ENCODE data around the gene BBX. TPM values are rescaled to one million over a fixed set of nuclear protein-coding genes. Genes with fewer than 3 reads are reported as not detected.

BBX gene
- total RNA-seq, 2 donors from 2014 or later: 57.4 to 74.5 TPM

- H3K27me3 ChIP-seq (replicated peaks; ENCODE audit: insufficient read depth): no peaks in the 10 kb centered on the region
- H3K36me3 ChIP-seq: no peaks in the 10 kb centered on the region
- no peak overlapping the region for H3K27ac ChIP-seq
- H3K4me1 ChIP-seq (ENCODE audit: control insufficient read depth in 1 of 2, low read depth in 2 of 2): peaks cover 17 to 58% of the 10 kb centered on the region in 2 donors
- peak; percentile 61 for TF ChIP-seq CTCF (IDR thresholded peaks at IDR 0.05)
- H3K4me3 ChIP-seq: no peak overlapping the region
- no peak for ATAC-seq (ENCODE audit: insufficient number of reproducible peaks, low FRiP score, low read depth)
- DNase-seq (ENCODE audit: low spot score): no peak
- H3K9me3 ChIP-seq: no peaks in the 10 kb centered on the region
Measured at GRCh38 chr3:107676469-107677309, 153.9 kb downstream of the BBX start.

- peak; percentile 41 for ATAC-seq (ENCODE audit: insufficient number of reproducible peaks, low FRiP score, low read depth)
- H3K4me3 ChIP-seq: peak overlapping the region; percentile 21
- peaks cover 34 to 77% of the 10 kb centered on the region in 2 donors for H3K4me1 ChIP-seq (ENCODE audit: control insufficient read depth in 1 of 2, low read depth in 2 of 2)
- DNase-seq (ENCODE audit: low spot score): no peak
- no peaks in the 10 kb centered on the region for H3K36me3 ChIP-seq
- H3K9me3 ChIP-seq: no peaks in the 10 kb centered on the region
- TF ChIP-seq CTCF (IDR thresholded peaks at IDR 0.05): no peak
- peak overlapping the region; percentile 59 to 67 for H3K27ac ChIP-seq
- no peaks in the 10 kb centered on the region for H3K27me3 ChIP-seq (replicated peaks; ENCODE audit: insufficient read depth)
Measured at GRCh38 chr3:107679921-107680320, 157.2 kb downstream of the BBX start.

- no peak overlapping the region for H3K4me3 ChIP-seq
- no peak for ATAC-seq (ENCODE audit: insufficient number of reproducible peaks, low FRiP score, low read depth)
- no peaks in the 10 kb centered on the region for H3K36me3 ChIP-seq
- TF ChIP-seq CTCF (IDR thresholded peaks at IDR 0.05): no peak
- no peaks in the 10 kb centered on the region for H3K9me3 ChIP-seq
- peak overlapping the region; percentile 59 to 67 for H3K27ac ChIP-seq
- H3K27me3 ChIP-seq (replicated peaks; ENCODE audit: insufficient read depth): no peaks in the 10 kb centered on the region
- DNase-seq (ENCODE audit: low spot score): no peak
- H3K4me1 ChIP-seq (ENCODE audit: control insufficient read depth in 1 of 2, low read depth in 2 of 2): peaks cover 30 to 74% of the 10 kb centered on the region in 2 donors
Measured at GRCh38 chr3:107680698-107681097, 157.9 kb downstream of the BBX start.

- H3K9me3 ChIP-seq: no peaks in the 10 kb centered on the region
- H3K4me1 ChIP-seq (ENCODE audit: control insufficient read depth in 1 of 2, low read depth in 2 of 2): peaks cover 30 to 71% of the 10 kb centered on the region in 2 donors
- no peaks in the 10 kb centered on the region for H3K27me3 ChIP-seq (replicated peaks; ENCODE audit: insufficient read depth)
- no peak overlapping the region for H3K27ac ChIP-seq
- ATAC-seq (ENCODE audit: insufficient number of reproducible peaks, low FRiP score, low read depth) (no peak), DNase-seq (ENCODE audit: low spot score) (no peak)
- no peaks in the 10 kb centered on the region for H3K36me3 ChIP-seq
- TF ChIP-seq CTCF (IDR thresholded peaks at IDR 0.05): no peak
- H3K4me3 ChIP-seq: no peak overlapping the region
Measured at GRCh38 chr3:107681396-107681795, 158.6 kb downstream of the BBX start.

- no peaks in the 10 kb centered on the region for H3K9me3 ChIP-seq
- H3K4me3 ChIP-seq: no peak overlapping the region
- H3K36me3 ChIP-seq: no peaks in the 10 kb centered on the region
- ATAC-seq (ENCODE audit: insufficient number of reproducible peaks, low FRiP score, low read depth): no peak
- peaks cover 30 to 60% of the 10 kb centered on the region in 2 donors for H3K4me1 ChIP-seq (ENCODE audit: control insufficient read depth in 1 of 2, low read depth in 2 of 2)
- DNase-seq (ENCODE audit: low spot score): no peak
- H3K27ac ChIP-seq: no peak overlapping the region
- no peak for TF ChIP-seq CTCF (IDR thresholded peaks at IDR 0.05)
- no peaks in the 10 kb centered on the region for H3K27me3 ChIP-seq (replicated peaks; ENCODE audit: insufficient read depth)
Measured at GRCh38 chr3:107682580-107682979, 159.8 kb downstream of the BBX start.

All from thoracic aorta (tissue), 2 donors.